Left renal cortex interstitium (tissue), 4 donors: ENCODE results near the gene APOE. TPM values are rescaled to one million over a fixed set of nuclear protein-coding genes. Genes with fewer than 3 reads are reported as not detected.
"Not testable (repeated sequence)": the region's sequence is repeated elsewhere in the genome, so short reads cannot be mapped to it uniquely, and the experiment has no call there.

ENCODE experiments used
- DNase-seq, 4 donors: peaks; one replicate each; pipeline ENCODE4 v3.0.0-alpha.2; 2013; ENCODE audit warnings: low read depth in 4 of 4, low spot score in 2 of 4, missing footprints in 1 of 4
- polyA plus RNA-seq, 4 donors: library from polyadenylated mRNA; unstranded; fragments of 120-200 nt; gene quantifications; one replicate each; pipeline ENCODE4 v1.2.1, GENCODE V29; 2013; ENCODE audit not compliant: insufficient read length in 4 of 4

Gene APOE
- polyA plus RNA-seq = 100 to 1,000 TPM; 315 to 432 (median 415) TPM

DNA sequence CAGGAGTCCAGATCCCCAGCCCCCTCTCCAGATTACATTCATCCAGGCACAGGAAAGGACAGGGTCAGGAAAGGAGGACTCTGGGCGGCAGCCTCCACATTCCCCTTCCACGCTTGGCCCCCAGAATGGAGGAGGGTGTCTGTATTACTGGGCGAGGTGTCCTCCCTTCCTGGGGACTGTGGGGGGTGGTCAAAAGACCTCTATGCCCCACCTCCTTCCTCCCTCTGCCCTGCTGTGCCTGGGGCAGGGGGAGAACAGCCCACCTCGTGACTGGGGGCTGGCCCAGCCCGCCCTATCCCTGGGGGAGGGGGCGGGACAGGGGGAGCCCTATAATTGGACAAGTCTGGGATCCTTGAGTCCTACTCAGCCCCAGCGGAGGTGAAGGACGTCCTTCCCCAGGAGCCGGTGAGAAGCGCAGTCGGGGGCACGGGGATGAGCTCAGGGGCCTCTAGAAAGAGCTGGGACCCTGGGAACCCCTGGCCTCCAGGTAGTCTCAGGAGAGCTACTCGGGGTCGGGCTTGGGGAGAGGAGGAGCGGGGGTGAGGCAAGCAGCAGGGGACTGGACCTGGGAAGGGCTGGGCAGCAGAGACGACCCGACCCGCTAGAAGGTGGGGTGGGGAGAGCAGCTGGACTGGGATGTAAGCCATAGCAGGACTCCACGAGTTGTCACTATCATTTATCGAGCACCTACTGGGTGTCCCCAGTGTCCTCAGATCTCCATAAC, at the start of gene APOE:
Gene APOE, plus strand, starts transcription at position 360 of the 724 bp plus-strand sequence. CDS start 829 bp downstream, outside the sequence.
- no peak for DNase-seq

DNA sequence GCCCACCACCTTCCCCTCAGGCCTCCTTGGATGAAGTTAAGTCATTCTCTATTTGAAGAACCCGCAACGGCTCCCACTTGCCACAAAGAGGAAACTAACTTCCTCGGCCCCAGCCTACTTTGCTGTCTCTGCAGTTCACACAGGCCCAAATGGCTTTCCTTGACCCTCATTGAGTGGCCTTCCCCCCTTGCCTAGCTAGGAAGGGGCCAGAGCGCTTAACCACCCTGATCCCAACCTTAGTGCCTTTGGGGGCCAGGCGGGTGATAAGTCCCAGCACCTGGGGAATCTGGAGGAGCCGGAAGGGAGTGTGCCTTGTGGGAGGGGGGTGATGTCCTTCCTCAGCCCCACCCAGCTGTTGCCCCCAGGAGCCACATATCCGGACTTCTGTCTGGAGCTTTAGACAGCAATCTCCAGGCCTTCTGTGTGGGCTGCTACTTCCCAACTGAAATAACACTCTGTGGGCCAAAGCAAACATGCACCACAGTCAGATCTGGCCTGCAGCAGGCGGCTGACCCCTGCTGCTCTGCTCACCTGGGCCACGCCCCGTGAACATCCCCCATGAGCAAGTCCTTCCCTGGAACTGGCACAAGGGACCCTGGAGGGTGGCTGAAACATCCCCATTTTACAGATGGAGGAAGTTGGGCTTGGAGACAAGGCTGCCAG, 49.0 kb upstream of the APOE start:
- no peak for DNase-seq

DNA sequence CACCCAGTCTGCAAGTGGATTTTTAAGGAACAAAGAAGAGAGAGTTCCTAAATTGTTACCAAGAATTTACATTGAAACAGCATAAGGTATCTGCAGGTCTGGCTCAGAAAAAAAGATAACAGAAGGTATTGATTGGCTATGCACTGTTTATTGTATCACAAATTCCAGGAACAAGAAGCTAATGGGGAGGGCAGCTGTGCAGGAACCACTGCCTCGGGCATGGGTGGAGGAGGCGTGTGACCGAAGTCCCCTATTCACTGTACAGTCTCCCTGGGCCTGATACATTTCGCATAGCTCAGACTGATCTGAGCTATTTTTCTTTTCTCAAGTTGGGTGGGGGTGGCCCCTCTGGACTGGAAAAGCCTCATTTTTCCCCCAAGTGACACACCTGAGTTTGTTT, 47.8 kb upstream of the APOE start:
- DNase-seq = no peak

DNA sequence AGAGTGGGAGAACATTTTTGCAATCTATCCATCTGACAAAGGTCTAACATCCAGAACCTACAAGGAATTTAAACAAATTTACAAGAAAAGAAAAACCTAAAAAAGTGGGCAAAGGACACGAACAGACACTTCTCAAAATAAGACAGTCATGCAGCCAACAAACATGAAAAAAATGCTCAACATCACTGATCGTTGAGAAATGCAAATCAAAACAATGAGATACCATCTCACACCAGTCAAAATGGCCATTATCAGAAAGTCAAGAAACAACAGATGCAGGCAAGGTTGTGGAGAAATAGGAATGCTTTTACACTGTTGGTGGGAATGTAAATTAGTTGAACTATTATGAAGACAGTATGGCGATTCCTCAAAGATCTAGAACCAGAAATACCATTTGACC, 44.0 kb upstream of the APOE start:
- DNase-seq = not testable (repeated sequence)

DNA sequence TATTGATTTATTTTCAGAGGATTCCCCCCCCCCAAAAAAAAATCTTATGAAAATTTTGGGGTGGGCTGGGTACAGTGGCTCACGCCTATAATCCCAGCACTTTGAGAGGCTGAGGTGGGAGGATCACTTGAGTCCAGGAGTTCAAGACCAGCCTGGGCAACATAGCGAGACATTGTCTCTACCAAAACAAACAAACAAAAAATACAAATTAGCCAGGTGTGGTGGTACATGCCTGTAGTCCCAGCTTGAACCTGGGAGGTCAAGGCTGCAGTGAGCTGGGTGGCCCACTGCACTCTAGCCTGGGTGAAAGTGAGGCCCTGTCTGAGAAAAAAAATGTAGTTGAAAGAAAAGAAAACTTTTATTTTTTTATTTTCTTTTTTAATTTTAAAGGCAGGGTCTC, 41.6 kb upstream of the APOE start:
- no peak for DNase-seq

DNA sequence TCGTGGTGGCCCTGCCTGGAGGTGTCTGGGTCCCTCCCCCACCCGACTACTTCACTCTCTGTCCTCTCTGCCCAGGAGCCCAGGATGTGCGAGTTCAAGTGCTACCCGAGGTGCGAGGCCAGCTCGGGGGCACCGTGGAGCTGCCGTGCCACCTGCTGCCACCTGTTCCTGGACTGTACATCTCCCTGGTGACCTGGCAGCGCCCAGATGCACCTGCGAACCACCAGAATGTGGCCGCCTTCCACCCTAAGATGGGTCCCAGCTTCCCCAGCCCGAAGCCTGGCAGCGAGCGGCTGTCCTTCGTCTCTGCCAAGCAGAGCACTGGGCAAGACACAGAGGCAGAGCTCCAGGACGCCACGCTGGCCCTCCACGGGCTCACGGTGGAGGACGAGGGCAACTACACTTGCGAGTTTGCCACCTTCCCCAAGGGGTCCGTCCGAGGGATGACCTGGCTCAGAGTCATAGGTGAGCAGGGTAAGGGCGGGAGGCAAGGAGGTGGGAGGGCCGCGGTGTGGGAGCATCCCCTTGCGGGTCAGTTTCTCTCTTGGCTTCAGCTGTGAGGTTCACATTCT, 40.3 kb upstream of the APOE start:
- no peak for DNase-seq

DNA sequence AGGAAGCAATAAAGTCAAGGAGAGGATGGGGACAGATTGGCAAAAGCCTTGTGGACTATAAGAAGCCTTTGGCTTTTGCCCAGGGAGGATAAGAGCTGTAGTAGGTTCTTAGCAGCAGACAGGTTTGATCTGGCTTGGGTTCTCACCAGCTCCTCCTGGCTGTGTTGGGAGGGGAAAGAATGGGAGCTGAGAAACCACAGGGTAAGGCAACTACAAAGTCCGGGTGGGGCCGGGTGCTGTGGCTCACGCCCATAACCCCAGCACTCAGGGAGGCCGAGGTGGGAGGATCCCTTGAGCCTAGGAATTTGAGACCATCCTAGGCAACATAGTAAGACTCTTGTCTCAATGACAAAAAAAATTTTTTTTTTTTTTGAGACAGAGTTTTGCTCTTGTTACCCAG, 38.9 kb upstream of the APOE start:
- no peak for DNase-seq

DNA sequence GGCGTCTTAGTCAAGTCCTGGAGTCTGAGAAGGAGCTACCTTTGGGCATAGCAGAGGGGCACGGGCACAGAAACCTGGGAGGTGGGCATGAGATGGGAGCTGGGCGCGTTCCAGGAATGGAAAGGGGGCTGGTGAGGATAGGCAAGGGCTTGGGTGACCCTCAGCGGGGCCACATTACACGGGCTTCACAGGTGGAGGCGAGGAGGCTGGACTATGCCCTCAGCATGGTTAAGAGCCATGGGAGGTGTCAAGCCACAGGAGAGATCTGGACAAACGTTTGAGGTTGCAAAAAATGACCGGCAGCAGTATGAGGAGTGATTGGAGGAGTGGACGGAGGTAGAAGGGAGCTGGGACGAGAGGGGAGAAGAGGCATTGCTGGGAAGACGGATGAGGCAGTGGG, 38.0 kb upstream of the APOE start:
- no peak for DNase-seq

DNA sequence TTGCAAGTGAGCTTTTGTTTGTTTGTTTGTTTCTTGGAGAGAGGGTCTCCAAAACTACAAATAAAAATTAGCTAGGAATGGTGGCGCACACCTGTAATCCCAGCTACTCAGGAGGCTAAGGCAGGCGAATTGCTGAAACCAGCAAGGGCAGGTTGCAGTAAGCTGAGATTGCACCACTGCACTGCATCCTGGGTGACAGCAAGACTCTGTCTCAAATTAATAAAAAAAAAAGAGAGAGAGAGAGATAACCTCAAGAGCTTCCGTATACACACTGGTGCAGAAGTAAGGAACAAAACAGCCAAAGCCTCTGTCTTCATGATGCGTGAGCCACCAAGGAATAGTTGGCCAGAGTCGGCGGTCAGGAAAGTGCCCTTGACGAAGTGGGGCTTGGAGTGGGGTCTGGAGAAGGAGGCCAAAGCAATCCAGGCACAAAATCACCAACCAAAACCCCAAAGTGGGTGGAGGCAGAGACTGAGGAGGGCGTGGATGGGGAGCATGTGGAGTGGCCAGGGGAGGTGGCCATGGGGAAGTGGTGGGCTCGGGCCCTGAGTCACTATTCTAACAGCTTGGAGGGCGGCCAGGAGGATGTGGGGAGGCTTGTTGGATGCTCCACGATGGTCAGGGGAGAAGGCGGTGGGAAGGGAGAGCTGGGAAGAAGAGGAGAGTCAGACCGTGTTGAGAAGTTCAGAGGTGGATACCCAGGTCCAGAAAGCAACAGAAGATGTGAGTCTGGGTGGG, 35.7 kb upstream of the APOE start:
- DNase-seq = no peak

DNA sequence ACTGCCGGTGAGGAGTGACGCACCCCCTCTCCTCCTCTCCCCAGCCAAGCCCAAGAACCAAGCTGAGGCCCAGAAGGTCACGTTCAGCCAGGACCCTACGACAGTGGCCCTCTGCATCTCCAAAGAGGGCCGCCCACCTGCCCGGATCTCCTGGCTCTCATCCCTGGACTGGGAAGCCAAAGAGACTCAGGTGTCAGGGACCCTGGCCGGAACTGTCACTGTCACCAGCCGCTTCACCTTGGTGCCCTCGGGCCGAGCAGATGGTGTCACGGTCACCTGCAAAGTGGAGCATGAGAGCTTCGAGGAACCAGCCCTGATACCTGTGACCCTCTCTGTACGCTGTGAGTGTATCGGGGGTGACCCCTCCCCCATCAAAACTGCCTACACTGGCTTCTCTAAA, 33.8 kb upstream of the APOE start:
- DNase-seq = no peak

DNA sequence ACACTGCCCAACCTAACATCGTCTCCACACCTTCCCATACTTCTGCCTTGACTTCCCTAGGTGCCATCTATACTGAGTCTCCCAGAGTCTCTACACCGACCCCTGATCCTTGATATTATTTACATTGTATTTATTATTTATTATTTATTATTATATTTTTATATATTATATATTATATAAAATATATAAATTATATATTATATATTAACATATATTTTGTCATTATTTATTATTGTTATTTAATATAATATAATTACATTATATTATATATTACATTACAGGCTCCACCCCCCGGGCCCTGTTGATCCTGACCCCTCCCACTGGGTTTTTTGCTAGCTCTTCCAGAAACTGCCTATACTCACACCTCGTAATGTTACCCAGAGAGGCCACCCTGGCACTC, 32.9 kb upstream of the APOE start:
- DNase-seq = no peak

DNA sequence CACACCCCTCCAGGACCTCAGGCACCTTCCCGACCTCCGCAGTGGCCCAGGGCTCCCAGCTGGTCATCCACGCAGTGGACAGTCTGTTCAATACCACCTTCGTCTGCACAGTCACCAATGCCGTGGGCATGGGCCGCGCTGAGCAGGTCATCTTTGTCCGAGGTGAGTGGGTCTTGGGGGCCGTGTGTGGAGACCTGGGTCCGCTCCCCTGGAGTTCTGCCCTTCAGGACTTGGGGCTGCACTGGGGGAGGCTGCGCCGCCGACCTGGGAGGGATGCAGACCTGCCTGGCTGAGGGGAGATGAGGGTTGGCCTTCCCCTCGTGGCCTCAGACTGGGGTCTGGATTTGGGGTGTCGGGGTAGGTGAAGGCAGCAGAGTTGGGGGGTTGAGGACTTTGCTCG, 31.3 kb upstream of the APOE start:
- DNase-seq = no peak

DNA sequence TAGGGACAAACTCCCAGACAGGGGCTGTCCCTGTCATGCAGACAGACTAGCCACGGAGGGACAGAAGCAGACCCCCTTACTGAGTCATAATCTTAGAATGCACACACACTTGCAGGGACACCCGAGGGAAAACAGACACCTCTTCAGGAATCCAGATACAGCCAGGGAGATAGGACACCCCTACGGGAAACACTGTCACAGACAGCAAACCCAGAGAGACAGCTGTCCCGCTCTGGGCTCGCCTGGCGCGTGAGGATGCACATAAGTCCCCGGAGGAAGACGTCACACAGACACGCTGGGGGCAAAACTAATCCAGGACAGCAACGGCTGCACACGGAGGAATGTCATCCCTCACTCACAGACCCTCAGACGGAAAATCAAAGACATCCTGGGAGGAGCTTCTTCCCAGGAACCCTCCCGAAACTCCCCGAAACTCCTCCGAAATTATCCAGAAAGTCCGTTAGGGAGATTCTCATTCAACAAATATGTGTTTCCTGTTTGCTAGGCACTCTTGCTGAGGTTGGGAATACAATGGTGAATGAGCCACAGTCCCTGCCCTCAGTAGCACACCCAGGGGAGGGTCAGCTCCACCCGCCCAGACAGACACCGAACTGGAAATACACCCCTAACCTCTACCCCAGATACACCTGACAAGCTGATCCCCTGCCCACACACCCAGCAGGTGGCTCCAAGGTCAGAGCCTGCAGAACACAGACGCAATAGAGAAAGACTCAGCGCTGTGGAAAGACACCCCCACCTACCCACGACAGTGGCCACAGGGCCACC, 29.7 kb upstream of the APOE start:
- no peak for DNase-seq

DNA sequence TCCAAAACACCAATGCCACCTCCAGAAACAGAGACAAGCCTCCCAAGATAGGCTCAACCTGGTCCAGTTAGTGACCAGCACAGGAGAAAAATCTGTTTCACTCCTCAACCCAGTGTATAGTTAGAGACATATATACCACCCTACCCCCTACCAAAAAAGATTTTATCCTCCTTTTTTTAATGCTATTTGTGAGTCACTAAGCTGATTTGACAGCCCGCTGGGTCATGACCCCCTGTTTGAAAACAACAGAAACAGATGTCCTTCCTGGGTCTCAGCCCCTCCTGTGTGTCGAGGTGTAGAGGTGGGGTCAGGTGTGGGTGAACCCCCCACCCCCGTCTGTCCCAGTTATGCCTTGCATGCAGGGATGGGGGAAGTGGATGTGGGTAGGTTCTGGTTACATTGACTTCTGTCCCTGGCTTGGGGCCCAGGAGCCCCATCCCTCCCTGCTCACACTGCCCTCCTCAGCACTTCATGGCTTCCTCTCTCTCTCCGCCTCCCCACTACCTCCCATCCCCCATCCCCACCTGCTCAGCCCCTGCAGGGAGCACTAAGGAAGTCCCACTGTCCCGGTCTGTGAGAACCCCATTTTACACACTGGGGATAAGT, 28.6 kb upstream of the APOE start:
- no peak for DNase-seq

DNA sequence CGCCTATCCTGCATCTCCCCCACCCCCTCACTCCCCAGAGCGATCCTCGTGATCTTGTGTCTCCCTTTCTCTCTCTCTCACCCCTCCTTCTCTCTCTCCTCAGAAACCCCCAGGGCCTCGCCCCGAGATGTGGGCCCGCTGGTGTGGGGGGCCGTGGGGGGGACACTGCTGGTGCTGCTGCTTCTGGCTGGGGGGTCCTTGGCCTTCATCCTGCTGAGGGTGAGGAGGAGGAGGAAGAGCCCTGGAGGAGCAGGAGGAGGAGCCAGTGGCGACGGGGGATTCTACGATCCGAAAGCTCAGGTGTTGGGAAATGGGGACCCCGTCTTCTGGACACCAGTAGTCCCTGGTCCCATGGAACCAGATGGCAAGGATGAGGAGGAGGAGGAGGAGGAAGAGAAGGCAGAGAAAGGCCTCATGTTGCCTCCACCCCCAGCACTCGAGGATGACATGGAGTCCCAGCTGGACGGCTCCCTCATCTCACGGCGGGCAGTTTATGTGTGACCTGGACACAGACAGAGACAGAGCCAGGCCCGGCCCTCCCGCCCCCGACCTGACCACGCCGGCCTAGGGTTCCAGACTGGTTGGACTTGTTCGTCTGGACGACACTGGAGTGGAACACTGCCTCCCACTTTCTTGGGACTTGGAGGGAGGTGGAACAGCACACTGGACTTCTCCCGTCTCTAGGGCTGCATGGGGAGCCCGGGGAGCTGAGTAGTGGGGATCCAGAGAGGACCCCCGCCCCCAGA, 27.3 kb upstream of the APOE start:
- DNase-seq = no peak

DNA sequence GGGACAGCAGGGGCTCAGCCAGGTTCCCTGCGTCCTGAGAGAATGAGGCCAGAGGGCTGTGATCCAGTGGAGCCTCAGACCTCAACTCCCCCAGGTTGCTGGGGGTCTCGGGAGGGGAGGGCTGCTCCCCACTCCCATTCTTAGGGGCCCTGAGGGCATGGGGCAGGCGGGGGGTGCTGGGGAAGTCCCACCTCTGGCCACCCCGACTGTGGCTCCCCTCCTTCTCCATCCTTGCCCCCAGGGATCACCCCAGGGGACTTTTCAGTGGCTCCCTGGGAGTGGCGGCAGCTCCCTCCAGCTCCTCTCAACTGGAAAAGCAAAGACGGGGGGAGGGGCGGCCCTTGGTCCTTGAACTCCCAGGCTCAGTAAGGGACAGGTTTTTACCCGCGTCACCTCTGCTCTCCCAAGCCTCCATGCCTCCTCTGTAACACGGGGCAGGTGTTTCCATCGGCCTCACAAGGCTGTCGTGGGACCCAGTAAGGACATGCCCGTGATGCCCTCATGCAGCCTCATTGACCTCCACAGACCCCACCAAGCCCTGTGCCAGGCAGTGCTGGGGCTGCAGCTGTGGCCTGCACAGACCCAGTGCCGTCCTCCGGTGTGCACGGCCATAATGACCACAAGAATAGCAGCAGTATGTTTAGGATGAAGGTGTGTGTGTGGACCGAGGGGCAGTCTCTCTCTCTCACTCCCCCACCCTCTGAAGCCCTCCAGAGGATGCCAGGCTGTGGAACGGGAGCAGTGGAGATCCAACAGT, 26.1 kb upstream of the APOE start:
- no peak for DNase-seq

DNA sequence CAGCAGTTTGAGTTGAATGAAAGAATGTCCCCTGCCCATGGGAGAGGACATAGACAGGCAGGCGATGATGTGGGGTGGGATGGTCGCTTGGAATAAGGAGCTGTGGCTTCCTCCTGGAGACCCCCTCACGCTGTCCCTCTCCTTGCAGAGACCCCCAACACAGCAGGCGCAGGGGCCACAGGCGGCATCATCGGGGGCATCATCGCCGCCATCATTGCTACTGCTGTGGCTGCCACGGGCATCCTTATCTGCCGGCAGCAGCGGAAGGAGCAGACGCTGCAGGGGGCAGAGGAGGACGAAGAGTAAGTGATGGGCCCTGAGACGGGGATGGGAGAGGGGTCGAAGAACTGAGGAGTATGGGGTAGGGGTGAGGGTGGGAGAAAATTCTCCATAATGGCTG, 23.5 kb upstream of the APOE start:
- no peak for DNase-seq

DNA sequence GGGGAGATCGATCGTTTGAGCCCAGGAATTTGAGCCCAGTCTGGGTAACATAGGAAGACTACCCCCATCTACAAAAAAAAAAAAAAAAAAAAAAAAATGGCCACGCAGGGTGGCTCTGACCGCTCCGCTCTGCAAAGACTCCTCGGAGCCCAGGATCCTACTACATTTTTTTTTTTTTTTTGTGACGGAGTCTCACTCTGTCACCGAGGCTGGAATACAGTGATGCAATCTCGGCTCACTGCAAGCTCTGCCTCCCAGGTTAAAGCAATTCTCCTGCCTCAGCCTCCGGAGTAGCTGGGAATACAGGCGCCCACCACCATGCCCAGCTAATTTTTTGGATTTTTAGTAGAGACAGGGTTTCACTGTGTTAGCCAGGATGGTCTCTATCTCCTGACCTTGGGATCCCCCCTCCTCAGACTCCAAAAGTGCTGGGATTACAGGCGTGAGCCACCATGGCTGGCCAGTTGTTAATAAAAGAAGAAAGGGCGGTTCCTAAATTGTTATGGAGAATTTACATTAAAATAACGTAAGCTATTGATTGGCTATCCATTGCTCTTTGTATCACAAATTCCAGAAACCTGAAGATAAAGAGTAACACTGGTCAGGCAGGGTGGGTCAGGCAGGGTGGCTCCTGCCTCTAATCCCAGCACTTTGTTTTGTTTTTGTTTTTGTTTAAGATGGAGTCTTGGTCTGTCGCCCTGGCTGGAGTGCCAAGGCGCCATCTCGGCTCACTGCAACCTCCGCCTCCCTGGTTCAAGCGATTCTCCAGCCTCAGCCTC, 22.8 kb upstream of the APOE start:
- not testable (repeated sequence) for DNase-seq
